Measurements from ENCODE around the gene TOLLIP.
"Not testable (repeated sequence)": the region's sequence is repeated elsewhere in the genome, so short reads cannot be mapped to it uniquely, and the experiment has no call there.

TOLLIP gene

GRCh38 chr11:1245717-1246116 lies 63.7 kb downstream of the TOLLIP start:
- not testable (repeated sequence) for DNase-seq (ENCODE audit: low spot score)

- DNase-seq (ENCODE audit: low spot score) = not testable (repeated sequence)
Observed at GRCh38 chr11:1244557-1244956, 64.9 kb downstream of the TOLLIP start.

GRCh38 chr11:1243521-1243920 lies 65.9 kb downstream of the TOLLIP start:
- DNase-seq (ENCODE audit: low spot score) = not testable (repeated sequence)

DNA sequence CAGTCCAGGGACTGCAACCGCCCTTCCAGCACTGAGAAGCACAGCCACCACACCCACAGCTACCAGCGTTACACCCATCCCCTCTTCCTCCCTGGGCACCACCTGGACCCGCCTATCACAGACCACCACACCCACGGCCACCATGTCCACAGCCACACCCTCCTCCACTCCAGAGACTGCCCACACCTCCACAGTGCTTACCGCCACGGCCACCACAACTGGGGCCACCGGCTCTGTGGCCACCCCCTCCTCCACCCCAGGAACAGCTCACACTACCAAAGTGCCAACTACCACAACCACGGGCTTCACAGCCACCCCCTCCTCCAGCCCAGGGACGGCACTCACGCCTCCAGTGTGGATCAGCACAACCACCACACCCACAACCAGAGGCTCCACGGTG lies 66.7 kb downstream of the TOLLIP start:
- not testable (repeated sequence) for DNase-seq (ENCODE audit: low spot score)

DNA sequence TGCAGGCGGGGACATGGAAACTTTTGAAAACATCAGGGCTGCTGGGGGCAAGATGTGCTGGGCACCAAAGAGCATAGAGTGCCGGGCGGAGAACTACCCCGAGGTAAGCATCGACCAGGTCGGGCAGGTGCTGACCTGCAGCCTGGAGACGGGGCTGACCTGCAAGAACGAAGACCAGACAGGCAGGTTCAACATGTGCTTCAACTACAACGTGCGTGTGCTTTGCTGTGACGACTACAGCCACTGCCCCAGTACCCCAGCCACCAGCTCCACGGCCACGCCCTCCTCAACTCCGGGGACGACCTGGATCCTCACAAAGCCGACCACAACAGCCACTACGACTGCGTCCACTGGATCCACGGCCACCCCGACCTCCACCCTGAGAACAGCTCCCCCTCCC lies 67.1 kb downstream of the TOLLIP start:
- DNase-seq (ENCODE audit: low spot score) = no peak

GRCh38 chr11:1241706-1242105 lies 67.7 kb downstream of the TOLLIP start:
- DNase-seq (ENCODE audit: low spot score) = no peak

- DNase-seq (ENCODE audit: low spot score) = no peak
Observed at GRCh38 chr11:1240771-1241170, 68.7 kb downstream of the TOLLIP start.

GRCh38 chr11:1239596-1240205 lies 69.7 kb downstream of the TOLLIP start:
- no peak for DNase-seq (ENCODE audit: low spot score)

- no peak for DNase-seq (ENCODE audit: low spot score)
Observed at GRCh38 chr11:1238767-1239595, 70.5 kb downstream of the TOLLIP start.

DNA sequence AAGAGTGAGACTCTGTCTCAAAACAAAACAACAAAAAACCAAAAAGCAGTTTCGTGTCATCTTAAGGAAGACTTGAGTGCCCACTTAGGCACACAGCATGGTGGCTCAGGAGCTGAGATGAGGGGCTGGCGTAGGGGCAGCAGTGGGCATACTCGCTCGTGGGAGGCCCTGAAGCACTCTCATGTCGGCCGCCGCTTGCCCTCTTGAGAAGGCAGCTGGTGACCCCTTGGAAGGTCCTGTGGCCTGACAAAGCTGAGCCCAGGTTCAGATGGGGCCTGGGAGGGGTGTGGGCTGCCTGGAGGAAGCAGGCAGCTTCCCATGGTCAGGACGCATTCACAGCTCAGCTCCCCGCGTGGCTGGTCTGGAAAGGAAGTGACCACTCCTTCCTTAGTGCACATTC lies 71.6 kb downstream of the TOLLIP start:
- no peak for DNase-seq (ENCODE audit: low spot score)

- DNase-seq (ENCODE audit: low spot score) = no peak
Observed at GRCh38 chr11:1237128-1237580, 72.3 kb downstream of the TOLLIP start.

GRCh38 chr11:1236316-1237127 lies 72.9 kb downstream of the TOLLIP start:
- no peak for DNase-seq (ENCODE audit: low spot score)

GRCh38 chr11:1235901-1236315 lies 73.5 kb downstream of the TOLLIP start:
- no peak for DNase-seq (ENCODE audit: low spot score)

DNA sequence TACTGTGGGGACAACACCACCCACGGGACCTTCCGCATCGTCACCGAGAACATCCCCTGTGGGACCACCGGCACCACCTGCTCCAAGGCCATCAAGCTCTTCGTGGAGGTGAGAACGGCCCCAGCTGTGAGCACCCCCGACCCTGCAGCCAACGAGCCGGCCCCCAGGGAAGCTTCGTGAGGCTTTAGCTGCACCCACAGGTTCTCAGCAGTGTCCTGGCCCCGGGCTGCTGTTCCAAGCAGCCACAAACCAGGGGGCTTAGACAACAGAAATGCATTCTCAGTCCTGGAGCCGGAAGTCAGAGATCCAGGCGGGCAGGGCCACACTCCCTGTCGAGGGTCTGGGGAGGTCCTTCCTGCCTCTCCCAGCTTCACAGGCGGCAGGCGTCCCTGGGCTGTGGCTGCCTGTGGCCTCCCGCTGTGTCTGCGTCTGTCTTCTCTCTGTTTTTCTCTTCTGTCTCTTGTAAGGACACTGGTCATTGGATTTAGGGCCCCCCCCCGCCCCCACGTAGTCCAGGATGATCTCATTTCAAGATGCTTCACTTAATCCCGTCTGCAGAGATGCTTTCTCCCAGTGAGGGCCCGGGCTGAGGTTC lies 74.0 kb downstream of the TOLLIP start:
- DNase-seq (ENCODE audit: low spot score) = no peak

- DNase-seq (ENCODE audit: low spot score) = no peak
Observed at GRCh38 chr11:1234771-1235305, 74.6 kb downstream of the TOLLIP start.

GRCh38 chr11:1234054-1234720 lies 75.2 kb downstream of the TOLLIP start:
- DNase-seq (ENCODE audit: low spot score) = no peak

DNA sequence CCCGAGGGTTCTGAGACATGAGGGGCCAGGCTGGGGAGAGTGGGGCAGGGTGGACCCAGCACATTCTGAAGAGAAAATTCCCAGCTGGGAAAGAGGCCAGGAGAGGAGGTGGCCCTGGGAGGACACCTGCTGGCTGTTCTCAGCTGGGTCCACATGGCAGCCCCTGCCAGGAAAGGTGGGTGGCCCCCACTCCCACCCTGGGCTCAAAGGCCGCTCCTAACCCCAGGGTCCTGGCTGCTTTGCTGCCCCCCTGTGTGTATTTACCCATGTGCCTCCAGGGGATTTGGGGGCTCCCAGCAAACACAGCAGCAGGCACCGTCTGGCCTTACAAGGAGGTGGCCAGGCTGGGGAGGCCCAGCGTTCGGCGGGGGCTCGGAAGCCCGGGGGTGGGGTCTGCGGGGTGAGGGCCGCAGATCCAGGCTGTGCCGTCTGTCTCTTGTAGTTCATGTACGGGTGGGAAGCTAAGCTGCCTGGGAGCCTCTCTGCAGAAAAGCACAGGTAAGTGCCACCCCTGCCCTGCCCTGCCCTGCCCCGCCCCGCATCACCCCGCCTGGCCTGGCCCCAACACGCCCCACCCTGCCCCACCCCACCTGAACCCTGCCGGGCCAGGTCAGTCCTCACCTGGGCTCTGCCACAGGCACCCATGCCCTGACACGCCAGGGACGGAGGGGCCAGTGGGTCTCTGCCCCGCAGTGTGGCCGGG lies 75.9 kb downstream of the TOLLIP start:
- DNase-seq (ENCODE audit: low spot score) = no peak

DNA sequence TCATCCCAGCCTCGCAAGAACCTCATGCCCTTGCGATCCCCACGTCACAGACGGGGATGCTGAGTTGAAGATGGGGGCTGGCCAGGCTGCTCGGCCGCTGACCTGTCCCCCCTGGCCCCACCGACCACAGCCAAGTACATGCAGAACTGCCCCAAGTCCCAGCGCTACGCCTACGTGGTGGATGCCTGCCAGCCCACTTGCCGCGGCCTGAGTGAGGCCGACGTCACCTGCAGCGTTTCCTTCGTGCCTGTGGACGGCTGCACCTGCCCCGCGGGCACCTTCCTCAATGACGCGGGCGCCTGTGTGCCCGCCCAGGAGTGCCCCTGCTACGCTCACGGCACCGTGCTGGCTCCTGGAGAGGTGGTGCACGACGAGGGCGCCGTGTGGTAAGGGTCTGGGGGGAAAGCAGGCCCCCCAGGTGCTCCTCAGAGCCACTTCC lies 76.5 kb downstream of the TOLLIP start:
- DNase-seq (ENCODE audit: low spot score) = no peak

DNA sequence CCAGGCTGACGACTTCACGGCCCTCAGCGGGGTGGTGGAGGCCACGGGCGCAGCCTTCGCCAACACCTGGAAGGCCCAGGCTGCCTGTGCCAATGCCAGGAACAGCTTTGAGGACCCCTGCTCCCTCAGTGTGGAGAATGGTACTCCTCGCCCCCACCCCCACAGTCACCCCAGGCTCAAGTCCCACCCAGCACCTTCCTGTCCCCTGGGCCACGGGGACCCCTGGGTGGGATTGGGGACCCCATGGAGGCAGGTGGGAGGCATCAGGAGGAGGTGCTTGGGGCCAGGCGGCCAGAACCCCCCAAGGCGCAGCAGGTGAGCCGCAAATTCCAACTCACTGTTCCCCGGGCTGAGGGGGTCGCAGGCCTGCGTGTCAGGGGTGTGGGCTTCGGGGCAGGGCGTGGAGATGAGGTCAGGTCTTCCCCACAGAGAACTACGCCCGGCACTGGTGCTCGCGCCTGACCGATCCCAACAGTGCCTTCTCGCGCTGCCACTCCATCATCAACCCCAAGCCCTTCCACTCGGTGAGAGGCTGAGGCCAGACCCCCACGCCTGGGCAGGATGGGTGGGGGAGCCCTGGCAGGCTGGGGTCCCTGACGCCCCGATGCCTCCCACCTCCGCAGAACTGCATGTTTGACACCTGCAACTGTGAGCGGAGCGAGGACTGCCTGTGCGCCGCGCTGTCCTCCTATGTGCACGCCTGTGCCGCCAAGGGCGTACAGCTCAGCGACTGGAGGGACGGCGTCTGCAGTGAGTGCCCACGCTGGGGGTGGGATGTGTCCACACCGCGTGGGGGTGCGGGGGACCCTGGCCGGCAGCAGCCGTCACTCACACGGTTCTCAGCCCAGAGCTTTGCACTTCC lies 77.2 kb downstream of the TOLLIP start:
- DNase-seq (ENCODE audit: low spot score) = no peak
